PC-9 (cell line): ENCODE results near the gene CROT.

Source experiments
- CTCF ChIP-seq: fragments of 200-600 bp; sonication (generic); conservative IDR thresholded peaks from 2 replicates; pipeline ENCODE4 v1.6.1; 2017; ENCODE audit warnings: mixed run types, antibody characterized with exemption, mild to moderate bottlenecking, moderate library complexity
- EZH2 ChIP-seq: fragments of 200-600 bp; sonication (generic); IDR thresholded peaks from 2 replicates; pipeline ENCODE4 v1.8.0; 2017; ENCODE audit warnings: antibody characterized with exemption, low read depth

DNA sequence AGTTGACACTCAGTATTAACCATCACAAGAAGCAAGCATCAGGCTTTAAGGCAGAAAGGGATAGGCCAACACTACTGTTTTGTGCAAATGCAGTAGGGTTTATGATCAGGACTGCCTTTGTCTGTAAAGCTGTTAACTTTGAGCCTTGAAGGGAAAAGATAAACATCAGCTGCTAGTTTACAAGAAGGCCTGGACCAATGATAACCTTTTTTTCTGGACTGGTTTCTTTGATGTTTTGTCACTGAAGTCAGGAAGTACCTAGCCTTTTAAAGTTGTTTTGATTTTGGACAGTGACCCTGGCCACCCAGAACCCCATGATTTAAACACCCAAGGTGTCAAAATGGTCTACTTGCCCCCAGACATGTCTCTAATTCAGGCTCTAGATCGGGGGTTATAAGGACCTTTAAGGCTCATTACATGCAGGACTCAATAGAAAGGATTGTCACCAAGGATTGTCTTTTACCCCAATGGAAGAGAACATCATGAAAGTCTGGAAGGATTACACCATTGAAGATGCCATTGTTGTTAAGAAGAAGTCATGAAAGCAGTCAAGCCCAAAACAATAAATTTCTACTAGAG lies 50.1 kb downstream of the CROT start:
- TF ChIP-seq CTCF (no peak), EZH2 (no peak)
